Peyer's patch (tissue), 4 donors: ENCODE data around the gene ACRV1. TPM values are rescaled to one million over a fixed set of nuclear protein-coding genes. Genes with fewer than 3 reads are reported as not detected.
"Not testable (repeated sequence)": the region's sequence is repeated elsewhere in the genome, so short reads cannot be mapped to it uniquely, and the experiment has no call there.

Source experiments
- DNase-seq, 3 donors: peaks; one replicate each; pipeline ENCODE4 v3.0.0-alpha.2; 2017 to 2019
- H3K27ac ChIP-seq, 4 donors: fragments of 200-600 bp; sonication (generic); one replicate each; pipeline ENCODE4 v1.5.1; 2016 to 2019
- H3K27me3 ChIP-seq, 2 donors: fragments of 200-600 bp; sonication (generic); one replicate each; pipeline ENCODE4 v1.5.1; 2019
- H3K36me3 ChIP-seq, 3 donors: fragments of 200-600 bp; sonication (generic); one replicate each; pipeline ENCODE4 v1.5.1; 2016 to 2019
- H3K4me1 ChIP-seq, 4 donors: fragments of 200-600 bp; sonication (generic); one replicate each; pipeline ENCODE4 v1.5.1; 2016 to 2019
- H3K4me3 ChIP-seq, 4 donors: fragments of 200-600 bp; sonication (generic); 1 replicate in 3 of 4; 2 replicates in 1 of 4; pipeline ENCODE4 v1.5.1; 2016 to 2019; ENCODE audit warnings: mild to moderate bottlenecking in 1 of 4
- H3K9me3 ChIP-seq, 4 donors: fragments of 200-600 bp; sonication (generic); one replicate each; pipeline ENCODE4 v1.5.1; 2016 to 2019; ENCODE audit warnings: mild to moderate bottlenecking in 1 of 4
- POLR2A ChIP-seq, 2 donors: fragments of 450-650 bp; IDR thresholded peaks; one replicate each; pipeline ENCODE4 v1.5.1; 2017; ENCODE audit warnings: antibody characterized with exemption in 2 of 2, mild to moderate bottlenecking in 2 of 2, moderate library complexity in 2 of 2
- total RNA-seq, 4 donors: library from RNA; depleted of rRNA; stranded (reverse); fragments of >200 nt; gene quantifications; one replicate each; pipeline ENCODE4 v1.1.0, GENCODE V29; 2016
- TF ChIP-seq, protein P1 (sequence below), 6 experiments: fragments of 450-650 bp in 4 of 6; fragments of 200-600 bp in 2 of 6; sonication (generic) in 1 of 6; IDR thresholded peaks; one replicate each; pipeline ENCODE4 v1.5.1; 2017 to 2019; ENCODE audit warnings: antibody characterized with exemption in 6 of 6, mild to moderate bottlenecking in 3 of 6, moderate library complexity in 1 of 6

ACRV1 gene, protein sequence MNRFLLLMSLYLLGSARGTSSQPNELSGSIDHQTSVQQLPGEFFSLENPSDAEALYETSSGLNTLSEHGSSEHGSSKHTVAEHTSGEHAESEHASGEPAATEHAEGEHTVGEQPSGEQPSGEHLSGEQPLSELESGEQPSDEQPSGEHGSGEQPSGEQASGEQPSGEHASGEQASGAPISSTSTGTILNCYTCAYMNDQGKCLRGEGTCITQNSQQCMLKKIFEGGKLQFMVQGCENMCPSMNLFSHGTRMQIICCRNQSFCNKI
- total RNA-seq, result not detected

DNA sequence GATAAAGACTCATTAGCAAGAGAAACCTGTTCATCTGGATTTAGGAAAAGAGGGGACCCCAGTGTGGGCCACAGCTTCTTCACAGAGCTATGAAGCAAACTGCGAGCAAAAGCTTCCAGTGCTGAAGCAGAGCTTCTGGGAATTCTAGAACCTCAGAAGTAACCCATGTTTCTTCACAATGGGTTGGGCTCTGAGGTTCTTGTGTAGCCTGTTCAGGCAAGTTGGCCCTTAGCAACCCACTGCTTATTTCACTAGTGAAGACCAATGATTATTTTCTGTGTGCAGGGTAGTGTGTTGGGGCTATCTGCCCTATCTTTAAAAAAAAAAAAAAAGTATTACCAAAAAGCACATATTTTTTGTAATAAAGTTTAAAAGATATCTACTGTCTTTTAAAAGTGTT, at the start of gene ACRV1:
Gene ACRV1, minus strand, starts transcription at position 101 of the 400 bp plus-strand sequence. Its CDS starts 67 bp downstream, at position 34.
- H3K4me3 ChIP-seq, result no peak within 1 kb of the TSS
- H3K27me3 ChIP-seq, result no peaks in the 10 kb centered on the region
- no peak for DNase-seq
- H3K9me3 ChIP-seq, result no peaks in the 10 kb centered on the region
- H3K4me1 ChIP-seq, result no peaks in the 10 kb centered on the region
- TF ChIP-seq POLR2A (IDR thresholded peaks at IDR 0.05), result no peak
- TF ChIP-seq, protein P1, sequence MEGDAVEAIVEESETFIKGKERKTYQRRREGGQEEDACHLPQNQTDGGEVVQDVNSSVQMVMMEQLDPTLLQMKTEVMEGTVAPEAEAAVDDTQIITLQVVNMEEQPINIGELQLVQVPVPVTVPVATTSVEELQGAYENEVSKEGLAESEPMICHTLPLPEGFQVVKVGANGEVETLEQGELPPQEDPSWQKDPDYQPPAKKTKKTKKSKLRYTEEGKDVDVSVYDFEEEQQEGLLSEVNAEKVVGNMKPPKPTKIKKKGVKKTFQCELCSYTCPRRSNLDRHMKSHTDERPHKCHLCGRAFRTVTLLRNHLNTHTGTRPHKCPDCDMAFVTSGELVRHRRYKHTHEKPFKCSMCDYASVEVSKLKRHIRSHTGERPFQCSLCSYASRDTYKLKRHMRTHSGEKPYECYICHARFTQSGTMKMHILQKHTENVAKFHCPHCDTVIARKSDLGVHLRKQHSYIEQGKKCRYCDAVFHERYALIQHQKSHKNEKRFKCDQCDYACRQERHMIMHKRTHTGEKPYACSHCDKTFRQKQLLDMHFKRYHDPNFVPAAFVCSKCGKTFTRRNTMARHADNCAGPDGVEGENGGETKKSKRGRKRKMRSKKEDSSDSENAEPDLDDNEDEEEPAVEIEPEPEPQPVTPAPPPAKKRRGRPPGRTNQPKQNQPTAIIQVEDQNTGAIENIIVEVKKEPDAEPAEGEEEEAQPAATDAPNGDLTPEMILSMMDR (IDR thresholded peaks at IDR 0.05), result no peak
- H3K27ac ChIP-seq, result no peak within 1 kb of the TSS
- no peaks in the 10 kb centered on the region for H3K36me3 ChIP-seq

DNA sequence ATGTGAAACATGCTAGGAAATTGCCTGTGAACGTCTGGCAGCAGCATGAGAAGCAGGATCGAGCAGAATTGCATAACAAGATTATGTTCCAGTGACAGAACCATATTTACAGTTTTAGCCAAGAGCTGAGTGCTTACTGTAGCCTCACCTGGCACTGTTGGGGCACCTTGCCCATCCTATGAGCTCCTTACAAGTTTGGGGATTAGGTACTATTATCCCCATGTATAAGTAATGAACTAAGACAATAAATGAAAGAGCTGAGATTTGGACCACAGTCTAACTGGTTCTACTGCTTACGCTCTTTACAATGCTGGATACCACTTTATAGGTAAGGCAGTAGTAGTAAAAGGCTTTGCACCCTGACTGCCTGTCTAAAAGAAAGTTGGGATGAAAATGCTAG, 48.3 kb upstream of the ACRV1 start:
- Histone ChIP-seq H3K36me3 (no peaks in the 10 kb centered on the region), H3K27me3 (no peaks in the 10 kb centered on the region), H3K4me1 (no peaks in the 10 kb centered on the region), H3K9me3 (no peaks in the 10 kb centered on the region), H3K27ac (no peak overlapping the region), H3K4me3 (no peak overlapping the region)
- no peak for TF ChIP-seq POLR2A (IDR thresholded peaks at IDR 0.05)
- TF ChIP-seq, protein P1 (IDR thresholded peaks at IDR 0.05), result no peak
- DNase-seq, result no peak

DNA sequence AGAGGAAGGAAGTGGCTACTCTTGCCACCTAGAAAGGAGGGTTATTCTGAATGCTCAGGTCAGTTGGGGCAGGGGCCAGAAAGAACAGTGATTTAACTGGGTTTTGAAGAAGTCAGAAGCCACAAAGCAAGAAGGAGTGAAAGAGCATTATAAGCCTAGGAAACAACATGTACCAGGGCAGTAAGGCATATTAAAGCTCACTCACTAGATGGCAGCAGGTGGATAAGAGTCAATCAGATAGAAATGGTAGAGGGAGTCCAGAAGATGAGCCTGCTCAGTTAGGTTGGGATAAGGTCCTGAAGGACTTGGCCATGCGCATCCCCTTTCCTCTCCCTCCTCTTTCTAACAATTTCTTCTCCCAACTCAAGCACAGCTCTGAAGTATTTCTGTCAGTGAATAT, 43.5 kb upstream of the ACRV1 start:
- TF ChIP-seq POLR2A (IDR thresholded peaks at IDR 0.05), result no peak
- TF ChIP-seq, protein P1 (IDR thresholded peaks at IDR 0.05), result no peak
- H3K36me3 ChIP-seq, result no peaks in the 10 kb centered on the region
- no peaks in the 10 kb centered on the region for H3K27me3 ChIP-seq
- DNase-seq, result no peak
- no peaks in the 10 kb centered on the region for H3K4me1 ChIP-seq
- H3K9me3 ChIP-seq, result no peaks in the 10 kb centered on the region
- no peak overlapping the region for H3K27ac ChIP-seq
- H3K4me3 ChIP-seq, result no peak overlapping the region

DNA sequence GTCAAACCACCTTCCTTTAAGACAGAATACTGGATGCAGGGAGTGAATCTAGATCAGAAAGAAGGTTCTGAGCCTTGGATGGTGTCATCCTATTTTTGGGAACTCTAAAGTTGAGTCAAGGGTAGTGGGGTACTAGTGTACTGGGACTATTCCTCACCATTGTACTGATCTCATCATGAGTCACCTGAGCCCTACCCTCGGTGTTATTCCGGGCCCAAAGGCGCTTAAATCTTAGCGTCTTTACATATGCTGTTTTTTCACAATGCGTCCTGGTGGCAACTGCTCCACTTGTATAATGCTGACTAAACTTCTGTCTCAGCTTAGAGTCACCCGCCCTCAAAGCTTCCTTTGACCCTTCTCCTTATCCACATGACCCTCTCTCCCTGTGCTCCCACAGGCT, 40.1 kb upstream of the ACRV1 start:
- TF ChIP-seq POLR2A (IDR thresholded peaks at IDR 0.05), result no peak
- TF ChIP-seq, protein P1 (IDR thresholded peaks at IDR 0.05), result no peak
- no peaks in the 10 kb centered on the region for H3K4me1 ChIP-seq
- H3K27me3 ChIP-seq, result no peaks in the 10 kb centered on the region
- no peaks in the 10 kb centered on the region for H3K9me3 ChIP-seq
- H3K27ac ChIP-seq, result no peak overlapping the region
- no peaks in the 10 kb centered on the region for H3K36me3 ChIP-seq
- no peak overlapping the region for H3K4me3 ChIP-seq
- DNase-seq, result no peak

DNA sequence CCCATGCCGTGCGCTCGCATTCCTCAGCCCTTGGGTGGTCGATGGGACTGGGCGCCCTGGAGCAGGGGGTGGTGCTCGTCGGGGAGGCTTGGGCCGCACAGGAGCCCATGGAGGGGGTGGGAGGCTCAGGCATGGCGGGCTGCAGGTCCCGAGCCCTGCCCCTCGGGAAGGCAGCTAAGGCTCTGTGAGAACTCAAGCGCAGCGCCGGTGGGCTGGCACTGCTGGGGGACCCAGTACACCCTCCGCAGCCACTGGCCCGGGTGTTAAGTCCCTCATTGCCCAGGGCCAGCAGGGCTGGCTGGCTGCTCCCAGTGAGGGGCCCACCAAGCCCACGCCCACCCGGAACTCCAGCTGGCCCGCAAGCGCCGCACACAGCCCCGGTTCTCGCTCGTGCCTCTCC, 24.0 kb upstream of the ACRV1 start:
- DNase-seq, H3K27me3 ChIP-seq, H3K4me1 ChIP-seq, H3K36me3 ChIP-seq, H3K4me3 ChIP-seq, H3K27ac ChIP-seq, H3K9me3 ChIP-seq: not testable (repeated sequence)

DNA sequence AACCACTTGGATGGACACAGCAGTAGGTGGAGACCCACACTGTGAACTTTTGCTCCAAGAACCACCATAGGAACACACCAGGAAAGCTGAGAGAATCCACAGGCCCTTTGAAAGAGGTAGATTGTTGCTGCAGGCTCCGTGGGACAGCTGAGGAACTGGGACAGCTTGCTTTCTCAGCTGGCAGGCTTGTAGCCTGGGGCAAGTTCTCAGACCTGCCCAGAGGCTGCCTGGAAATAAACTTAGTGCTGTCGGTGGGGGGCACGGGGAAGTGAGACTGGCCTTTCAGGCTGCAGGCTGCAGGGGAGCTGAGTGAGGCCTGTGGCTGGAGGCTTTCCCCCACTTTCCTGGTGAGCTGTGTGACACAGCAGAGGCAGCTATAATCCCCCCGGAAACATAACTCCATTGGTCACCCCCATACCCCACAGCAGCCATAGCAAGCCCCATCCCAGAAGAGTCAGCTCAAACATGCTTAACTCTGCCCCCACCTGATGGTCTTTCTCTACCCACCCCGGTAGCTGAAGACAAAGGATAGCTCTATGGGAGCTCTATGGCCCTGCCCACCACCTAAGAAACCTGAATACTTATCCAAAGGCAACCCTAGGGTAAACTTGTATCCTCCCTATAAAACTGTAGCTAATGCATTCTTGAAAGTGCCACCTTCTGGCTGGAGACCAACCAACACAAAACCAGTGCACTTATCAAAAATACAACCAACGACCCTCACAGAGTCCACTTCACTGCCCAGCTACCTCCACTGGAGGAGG, 21.4 kb upstream of the ACRV1 start:
- DNase-seq, result no peak
- Histone ChIP-seq H3K4me3 (no peak overlapping the region), H3K27me3 (no peaks in the 10 kb centered on the region), H3K36me3 (no peaks in the 10 kb centered on the region), H3K9me3 (no peaks in the 10 kb centered on the region), H3K27ac (no peak overlapping the region), H3K4me1 (no peaks in the 10 kb centered on the region)
- TF ChIP-seq, protein P1 (IDR thresholded peaks at IDR 0.05), result no peak
- no peak for TF ChIP-seq POLR2A (IDR thresholded peaks at IDR 0.05)
